Keratinocyte (primary cell): Measurements from ENCODE around the gene MICAL2. TPM values are rescaled to one million over a fixed set of nuclear protein-coding genes. Genes with fewer than 3 reads are reported as not detected.

Source experiments
- DNase-seq: peaks from one replicate; pipeline ENCODE4 v3.0.0-alpha.2; 2011; ENCODE audit warnings: low read depth, missing footprints, low spot score
- FAIRE-seq: peaks from 2 replicates; lab custom pipeline; 2011; peaks lifted over from hg19 to GRCh38; lab: Jason Lieb, UNC
- H2AFZ ChIP-seq: 2 replicates; pipeline ENCODE4 v1.6.0; 2012; ENCODE audit warnings: low read length, control low read depth, inconsistent platforms; ENCODE audit not compliant: control insufficient read depth
- H3K27ac ChIP-seq: 2 replicates; pipeline ENCODE4 v1.5.1; 2011; ENCODE audit warnings: low read length; ENCODE audit not compliant: control insufficient read depth, insufficient read depth
- H3K27me3 ChIP-seq: 3 replicates; pipeline ENCODE4 v1.6.0; 2011; ENCODE audit warnings: low read length; ENCODE audit not compliant: control insufficient read depth, insufficient read depth; ENCODE audit errors: extremely low read depth
- H3K36me3 ChIP-seq, 2 experiments: 2 replicates in 1 of 2; 3 replicates in 1 of 2; pipeline ENCODE4 v1.5.1; 2011; ENCODE audit warnings: low read length in 2 of 2, mild to moderate bottlenecking in 1 of 2; ENCODE audit not compliant: control insufficient read depth in 2 of 2, insufficient read depth in 2 of 2; ENCODE audit errors: extremely low read depth in 1 of 2
- H3K4me1 ChIP-seq: 3 replicates; pipeline ENCODE4 v1.5.1; 2011; ENCODE audit warnings: low read length; ENCODE audit not compliant: control insufficient read depth, insufficient read depth; ENCODE audit errors: extremely low read depth
- H3K4me2 ChIP-seq: 3 replicates; pipeline ENCODE4 v1.6.0; 2011; ENCODE audit warnings: low read depth, low read length; ENCODE audit not compliant: control insufficient read depth, insufficient read depth; ENCODE audit errors: extremely low read depth
- H3K4me3 ChIP-seq, 3 experiments: fragments of 200-600 bp in 1 of 3; sonication (generic) in 1 of 3; 2 replicates in 2 of 3; 3 replicates in 1 of 3; pipeline ENCODE4 v1.5.1; 2011 to 2016; ENCODE audit warnings: low read length in 3 of 3, mild to moderate bottlenecking in 3 of 3, control low read depth in 2 of 3, inconsistent platforms in 1 of 3, low read depth in 1 of 3, mixed read lengths in 1 of 3, mixed run types in 1 of 3, moderate library complexity in 1 of 3; ENCODE audit not compliant: control insufficient read depth in 2 of 3, insufficient read depth in 2 of 3; ENCODE audit errors: extremely low read depth in 1 of 3
- H3K79me2 ChIP-seq: 2 replicates; pipeline ENCODE4 v1.6.0; 2012; ENCODE audit warnings: low read length; ENCODE audit not compliant: control insufficient read depth, insufficient read depth
- H3K9ac ChIP-seq: 3 replicates; pipeline ENCODE4 v1.6.0; 2011; ENCODE audit warnings: low read length; ENCODE audit not compliant: control insufficient read depth, insufficient read depth; ENCODE audit errors: extremely low read depth
- H3K9me1 ChIP-seq: 3 replicates; pipeline ENCODE4 v1.6.0; 2011; ENCODE audit warnings: low read length; ENCODE audit not compliant: control insufficient read depth, insufficient read depth; ENCODE audit errors: extremely low read depth
- H3K9me3 ChIP-seq: 2 replicates; pipeline ENCODE4 v1.5.1; 2012; ENCODE audit warnings: low read depth, low read length; ENCODE audit not compliant: control insufficient read depth
- H4K20me1 ChIP-seq: 3 replicates; pipeline ENCODE4 v1.6.0; 2011; ENCODE audit warnings: low read length; ENCODE audit not compliant: control insufficient read depth, insufficient read depth; ENCODE audit errors: extremely low read depth
- EZH2 ChIP-seq: IDR thresholded peaks from one replicate; pipeline ENCODE4 v1.6.1; 2012; ENCODE audit warnings: inconsistent platforms, mild to moderate bottlenecking, low read length, moderate library complexity
- dilution Hi-C: fragments of 300-500 bp; cut with MboI; formaldehyde crosslinking; loops from one replicate; pipeline ENCODE4 v1.7.0; 2020; ENCODE audit warnings: low sequenced_read_pairs; ENCODE audit not compliant: extremely low pct_ligation_motif_present
- polyA plus RNA-seq, 5 experiments: library from polyadenylated mRNA; depleted of rRNA in 3 of 5; stranded (reverse) in 3 of 5; stranded (forward) in 1 of 5; unstranded in 1 of 5; fragments of >200 nt; gene quantifications; 1 replicate in 1 of 5; 2 replicates in 3 of 5; 3 replicates in 1 of 5; pipeline versions ENCODE4 v1.2.1 to v1.2.3, GENCODE V29; 2011 to 2012; ENCODE audit warnings: missing spikeins in 2 of 5, low read depth in 1 of 5, low replicate concordance in 1 of 5
- TF ChIP-seq, protein P1 (sequence below), 3 experiments: IDR thresholded peaks in 1 of 3; conservative IDR thresholded peaks in 1 of 3; optimal IDR thresholded peaks in 1 of 3; 2 replicates in 2 of 3; 3 replicates in 1 of 3; pipeline versions ENCODE3 to v1.5.1; 2011; ENCODE audit warnings: low read length in 3 of 3, mild to moderate bottlenecking in 3 of 3, moderate library complexity in 2 of 3, control low read depth in 1 of 3, inconsistent platforms in 1 of 3; ENCODE audit not compliant: insufficient read depth in 2 of 3; ENCODE audit errors: extremely low read depth in 1 of 3

MICAL2 gene
- polyA plus RNA-seq, 1 donor (not counting 4 experiments of a cell fraction or from before 2014, with no cell fraction given): 83.9 TPM

DNA sequence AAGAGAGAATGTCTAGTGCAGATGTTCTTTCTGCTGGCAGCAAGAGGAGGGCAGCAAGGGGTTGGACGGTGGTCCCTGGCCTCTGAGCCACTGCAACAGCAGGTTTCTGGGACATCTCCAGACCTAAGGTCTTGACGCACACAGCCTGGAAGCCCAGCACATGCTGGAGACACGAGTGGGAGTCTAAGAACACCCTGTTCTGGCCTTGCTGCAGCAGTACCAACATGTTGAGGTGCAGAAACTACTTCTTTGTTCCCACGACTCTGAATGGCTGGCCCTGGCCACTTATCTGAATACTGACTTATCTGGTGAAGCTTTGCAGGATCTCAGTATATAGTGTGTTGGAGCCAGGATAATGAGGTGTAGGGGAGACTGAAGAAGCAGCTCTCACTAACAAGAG, 6.8 kb downstream of the MICAL2 start:
- Histone ChIP-seq H4K20me1 (peaks cover 75% of the 10 kb centered on the region), H3K9ac (no peak overlapping the region), H3K9me3 (no peaks in the 10 kb centered on the region), H2AFZ (no peak overlapping the region), H3K4me3 (no peak overlapping the region), H3K9me1 (peaks cover 30% of the 10 kb centered on the region), H3K4me1 (peaks cover 79% of the 10 kb centered on the region), H3K4me2 (no peak overlapping the region), H3K36me3 (peaks cover 43 to 84% of the 10 kb centered on the region in 2 experiments), H3K27me3 (no peaks in the 10 kb centered on the region), H3K79me2 (peaks cover 100% of the 10 kb centered on the region), H3K27ac (peak overlapping the region; percentile 42)
- no peak for FAIRE-seq
- TF ChIP-seq, protein P1, sequence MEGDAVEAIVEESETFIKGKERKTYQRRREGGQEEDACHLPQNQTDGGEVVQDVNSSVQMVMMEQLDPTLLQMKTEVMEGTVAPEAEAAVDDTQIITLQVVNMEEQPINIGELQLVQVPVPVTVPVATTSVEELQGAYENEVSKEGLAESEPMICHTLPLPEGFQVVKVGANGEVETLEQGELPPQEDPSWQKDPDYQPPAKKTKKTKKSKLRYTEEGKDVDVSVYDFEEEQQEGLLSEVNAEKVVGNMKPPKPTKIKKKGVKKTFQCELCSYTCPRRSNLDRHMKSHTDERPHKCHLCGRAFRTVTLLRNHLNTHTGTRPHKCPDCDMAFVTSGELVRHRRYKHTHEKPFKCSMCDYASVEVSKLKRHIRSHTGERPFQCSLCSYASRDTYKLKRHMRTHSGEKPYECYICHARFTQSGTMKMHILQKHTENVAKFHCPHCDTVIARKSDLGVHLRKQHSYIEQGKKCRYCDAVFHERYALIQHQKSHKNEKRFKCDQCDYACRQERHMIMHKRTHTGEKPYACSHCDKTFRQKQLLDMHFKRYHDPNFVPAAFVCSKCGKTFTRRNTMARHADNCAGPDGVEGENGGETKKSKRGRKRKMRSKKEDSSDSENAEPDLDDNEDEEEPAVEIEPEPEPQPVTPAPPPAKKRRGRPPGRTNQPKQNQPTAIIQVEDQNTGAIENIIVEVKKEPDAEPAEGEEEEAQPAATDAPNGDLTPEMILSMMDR (optimal IDR thresholded peaks at IDR 0.05 in 1 of 3, IDR thresholded peaks at IDR 0.05 in 1 of 3, conservative IDR thresholded peaks at IDR 0.05 in 1 of 3; ENCODE audit: extremely low read depth in 1 of 3, insufficient read depth in 2 of 3, low read length in 3 of 3): no peak
- dilution Hi-C loops: no loop called here
- DNase-seq: no peak

DNA sequence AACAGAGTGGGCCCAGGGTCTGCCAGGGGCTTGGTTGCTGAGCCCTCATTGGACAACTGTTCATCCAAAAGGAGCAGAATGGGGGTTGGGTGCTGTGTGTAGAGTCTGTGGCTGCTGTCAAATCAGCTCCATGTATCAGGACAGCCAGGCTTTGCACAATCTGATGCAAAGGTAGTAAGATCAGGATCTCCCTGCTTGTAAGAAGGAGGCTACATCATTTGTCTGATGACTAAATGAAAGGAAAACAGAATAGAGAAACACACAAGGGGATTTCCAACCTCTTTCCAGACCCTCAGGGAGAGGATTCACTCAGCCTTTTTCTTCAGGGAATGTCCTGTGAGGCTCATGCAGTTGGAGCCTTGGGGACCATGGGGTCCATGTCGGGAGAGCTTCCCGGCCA, 7.2 kb downstream of the MICAL2 start:
- Histone ChIP-seq H3K36me3 (peaks cover 44 to 85% of the 10 kb centered on the region in 2 experiments), H3K4me3 (no peak overlapping the region), H3K79me2 (peaks cover 100% of the 10 kb centered on the region), H3K9ac (no peak overlapping the region), H3K4me1 (peaks cover 81% of the 10 kb centered on the region), H4K20me1 (peaks cover 73% of the 10 kb centered on the region), H2AFZ (no peak overlapping the region), H3K27ac (peak overlapping the region; percentile 64), H3K4me2 (no peak overlapping the region), H3K9me3 (no peaks in the 10 kb centered on the region), H3K27me3 (no peaks in the 10 kb centered on the region), H3K9me1 (peaks cover 30% of the 10 kb centered on the region)
- dilution Hi-C loops: no loop called here
- DNase-seq (no peak), FAIRE-seq (no peak)
- TF ChIP-seq, protein P1 (optimal IDR thresholded peaks at IDR 0.05 in 1 of 3, IDR thresholded peaks at IDR 0.05 in 1 of 3, conservative IDR thresholded peaks at IDR 0.05 in 1 of 3; ENCODE audit: extremely low read depth in 1 of 3, insufficient read depth in 2 of 3, low read length in 3 of 3): no peak
- TF ChIP-seq EZH2: no peak
